Measurements from ENCODE around the gene PREP. TPM values are rescaled to one million over a fixed set of nuclear protein-coding genes. Genes with fewer than 3 reads are reported as not detected.

The PREP gene
- 55.2 and 56.2 TPM in 2 replicates for total RNA-seq

GRCh38 chr6:105402939-105403935, at the start of gene PREP:
PREP (minus strand) TSS chr6:105403082; CDS start chr6:105402891, 191 bp downstream.
- Mint-ChIP-seq H3K4me1 (peaks cover 45% of the 10 kb centered on the region), H3K36me3 (ENCODE audit: low read depth) (peaks cover 6% of the 10 kb centered on the region), H3K4me3 (peak within 1 kb of the TSS; percentile 95), H3K9me3 (no peaks in the 10 kb centered on the region), H3K27me3 (peaks cover 10% of the 10 kb centered on the region), H3K27ac (peak within 1 kb of the TSS; percentile 87)
- intact Hi-C loops (cut with micrococcal nuclease): loop anchor here (1.0 to 10.0 kb wide), 5 partner anchors 266 to 1112 kb away; partner anchors contain the start of gene HACE1
- peak; percentile 96 for DNase-seq

GRCh38 chr6:105452376-105452775, 49.5 kb upstream of the PREP start:
- H3K9me3 Mint-ChIP-seq: peaks cover 4% of the 10 kb centered on the region
- no peak overlapping the region for H3K27ac Mint-ChIP-seq
- H3K27me3 Mint-ChIP-seq: peaks cover 20% of the 10 kb centered on the region
- DNase-seq: no peak
- intact Hi-C loops (cut with micrococcal nuclease): no loop called here
- H3K4me1 Mint-ChIP-seq: peaks cover 7% of the 10 kb centered on the region
- no peak overlapping the region for H3K4me3 Mint-ChIP-seq
- H3K36me3 Mint-ChIP-seq (ENCODE audit: low read depth): no peaks in the 10 kb centered on the region

- no peak overlapping the region for H3K27ac Mint-ChIP-seq
Measured at GRCh38 chr6:105449756-105450390, 47.0 kb upstream of the PREP start.

GRCh38 chr6:105445481-105445880, 42.6 kb upstream of the PREP start:
- Mint-ChIP-seq H3K4me1 (no peaks in the 10 kb centered on the region), H3K27ac (no peak overlapping the region), H3K4me3 (no peak overlapping the region), H3K36me3 (ENCODE audit: low read depth) (no peaks in the 10 kb centered on the region), H3K27me3 (peaks cover 33% of the 10 kb centered on the region), H3K9me3 (peaks cover under 1% of the 10 kb centered on the region)
- intact Hi-C loops (cut with micrococcal nuclease): no loop called here
- DNase-seq: no peak

More at GRCh38 chr6:105449756-105450390, 47.0 kb upstream of the PREP start:
- Mint-ChIP-seq H3K36me3 (ENCODE audit: low read depth) (no peaks in the 10 kb centered on the region), H3K4me1 (peaks cover 7% of the 10 kb centered on the region), H3K4me3 (no peak overlapping the region), H3K9me3 (peaks cover 4% of the 10 kb centered on the region), H3K27me3 (peaks cover 20% of the 10 kb centered on the region)
- no peak for DNase-seq
- intact Hi-C loops (cut with micrococcal nuclease): no loop called here

GRCh38 chr6:105443941-105444340, 41.1 kb upstream of the PREP start:
- Mint-ChIP-seq H3K4me1 (no peaks in the 10 kb centered on the region), H3K4me3 (no peak overlapping the region), H3K9me3 (no peaks in the 10 kb centered on the region), H3K36me3 (ENCODE audit: low read depth) (no peaks in the 10 kb centered on the region), H3K27me3 (peaks cover 36% of the 10 kb centered on the region), H3K27ac (no peak overlapping the region)
- no peak for DNase-seq
- intact Hi-C loops (cut with micrococcal nuclease): no loop called here

- no peak overlapping the region for H3K27ac Mint-ChIP-seq
- no peaks in the 10 kb centered on the region for H3K4me1 Mint-ChIP-seq
- no peak overlapping the region for H3K4me3 Mint-ChIP-seq
- intact Hi-C loops (cut with micrococcal nuclease): no loop called here
- H3K27me3 Mint-ChIP-seq: peaks cover 38% of the 10 kb centered on the region
- no peaks in the 10 kb centered on the region for H3K36me3 Mint-ChIP-seq (ENCODE audit: low read depth)
- no peak for DNase-seq
- no peaks in the 10 kb centered on the region for H3K9me3 Mint-ChIP-seq
Measured at GRCh38 chr6:105442369-105442768, 39.5 kb upstream of the PREP start.

GRCh38 chr6:105437236-105437635, 34.4 kb upstream of the PREP start:
- no peak for DNase-seq
- peaks cover 2% of the 10 kb centered on the region for H3K4me1 Mint-ChIP-seq
- peaks cover 41% of the 10 kb centered on the region for H3K27me3 Mint-ChIP-seq
- H3K36me3 Mint-ChIP-seq (ENCODE audit: low read depth): no peaks in the 10 kb centered on the region
- intact Hi-C loops (cut with micrococcal nuclease): no loop called here
- no peak overlapping the region for H3K4me3 Mint-ChIP-seq
- H3K27ac Mint-ChIP-seq: no peak overlapping the region
- no peaks in the 10 kb centered on the region for H3K9me3 Mint-ChIP-seq

GRCh38 chr6:105433723-105434122, 30.8 kb upstream of the PREP start:
- H3K27ac Mint-ChIP-seq: no peak overlapping the region
- peaks cover 2% of the 10 kb centered on the region for H3K4me1 Mint-ChIP-seq
- H3K27me3 Mint-ChIP-seq: peaks cover 38% of the 10 kb centered on the region
- H3K9me3 Mint-ChIP-seq: no peaks in the 10 kb centered on the region
- no peak for DNase-seq
- intact Hi-C loops (cut with micrococcal nuclease): loop anchor here (2.0 to 5.0 kb wide), 2 partner anchors 299 to 664 kb away; no protein-coding TSS in a partner anchor
- no peak overlapping the region for H3K4me3 Mint-ChIP-seq
- H3K36me3 Mint-ChIP-seq (ENCODE audit: low read depth): no peaks in the 10 kb centered on the region

GRCh38 chr6:105432797-105433196, 29.9 kb upstream of the PREP start:
- H3K4me1 Mint-ChIP-seq: peaks cover 2% of the 10 kb centered on the region
- intact Hi-C loops (cut with micrococcal nuclease): loop anchor here (2.0 to 5.0 kb wide), 2 partner anchors 300 to 665 kb away; no protein-coding TSS in a partner anchor
- H3K36me3 Mint-ChIP-seq (ENCODE audit: low read depth): no peaks in the 10 kb centered on the region
- no peak overlapping the region for H3K27ac Mint-ChIP-seq
- no peaks in the 10 kb centered on the region for H3K9me3 Mint-ChIP-seq
- H3K4me3 Mint-ChIP-seq: no peak overlapping the region
- DNase-seq: no peak
- H3K27me3 Mint-ChIP-seq: peaks cover 35% of the 10 kb centered on the region

- DNase-seq: peak; percentile 80
- Mint-ChIP-seq H3K36me3 (ENCODE audit: low read depth) (no peaks in the 10 kb centered on the region), H3K27me3 (peaks cover 31% of the 10 kb centered on the region), H3K4me3 (no peak overlapping the region), H3K9me3 (no peaks in the 10 kb centered on the region), H3K4me1 (peaks cover 2% of the 10 kb centered on the region), H3K27ac (no peak overlapping the region)
- intact Hi-C loops (cut with micrococcal nuclease): loop anchor here (1.0 to 5.0 kb wide), 3 partner anchors 666 to 870 kb away; no protein-coding TSS in a partner anchor
Measured at GRCh38 chr6:105431226-105431625, 28.3 kb upstream of the PREP start.

- H3K36me3 Mint-ChIP-seq (ENCODE audit: low read depth): no peaks in the 10 kb centered on the region
- H3K27me3 Mint-ChIP-seq: peaks cover 26% of the 10 kb centered on the region
- H3K9me3 Mint-ChIP-seq: no peaks in the 10 kb centered on the region
- H3K4me1 Mint-ChIP-seq: peaks cover 2% of the 10 kb centered on the region
- DNase-seq: no peak
- intact Hi-C loops (cut with micrococcal nuclease): loop anchor here (1.0 to 5.0 kb wide), 3 partner anchors 667 to 870 kb away; no protein-coding TSS in a partner anchor
- H3K4me3 Mint-ChIP-seq: no peak overlapping the region
- H3K27ac Mint-ChIP-seq: no peak overlapping the region
Measured at GRCh38 chr6:105430685-105431084, 27.8 kb upstream of the PREP start.

GRCh38 chr6:105429676-105430075, 26.8 kb upstream of the PREP start:
- H3K9me3 Mint-ChIP-seq: no peaks in the 10 kb centered on the region
- intact Hi-C loops (cut with micrococcal nuclease): loop anchor here (2.0 to 5.0 kb wide), 2 partner anchors 668 to 871 kb away; no protein-coding TSS in a partner anchor
- DNase-seq: no peak
- H3K4me1 Mint-ChIP-seq: peaks cover 2% of the 10 kb centered on the region
- no peaks in the 10 kb centered on the region for H3K36me3 Mint-ChIP-seq (ENCODE audit: low read depth)
- H3K27ac Mint-ChIP-seq: no peak overlapping the region
- H3K27me3 Mint-ChIP-seq: peaks cover 25% of the 10 kb centered on the region
- H3K4me3 Mint-ChIP-seq: no peak overlapping the region

- peaks cover 26% of the 10 kb centered on the region for H3K27me3 Mint-ChIP-seq
- no peaks in the 10 kb centered on the region for H3K9me3 Mint-ChIP-seq
- H3K36me3 Mint-ChIP-seq (ENCODE audit: low read depth): no peaks in the 10 kb centered on the region
- no peak overlapping the region for H3K27ac Mint-ChIP-seq
- peaks cover 4% of the 10 kb centered on the region for H3K4me1 Mint-ChIP-seq
- H3K4me3 Mint-ChIP-seq: no peak overlapping the region
- intact Hi-C loops (cut with micrococcal nuclease): no loop called here
- no peak for DNase-seq
Measured at GRCh38 chr6:105428342-105428957, 25.6 kb upstream of the PREP start.

Data from activated CD4-positive, alpha-beta T cell treated with anti-CD3 and anti-CD28 coated beads, Interleukin-2, amount 10 ng/mL, durations not matched to agents 24 days and 14 days (primary cell).